ENCODE data around the gene CIAPIN1.

The CIAPIN1 gene

DNA sequence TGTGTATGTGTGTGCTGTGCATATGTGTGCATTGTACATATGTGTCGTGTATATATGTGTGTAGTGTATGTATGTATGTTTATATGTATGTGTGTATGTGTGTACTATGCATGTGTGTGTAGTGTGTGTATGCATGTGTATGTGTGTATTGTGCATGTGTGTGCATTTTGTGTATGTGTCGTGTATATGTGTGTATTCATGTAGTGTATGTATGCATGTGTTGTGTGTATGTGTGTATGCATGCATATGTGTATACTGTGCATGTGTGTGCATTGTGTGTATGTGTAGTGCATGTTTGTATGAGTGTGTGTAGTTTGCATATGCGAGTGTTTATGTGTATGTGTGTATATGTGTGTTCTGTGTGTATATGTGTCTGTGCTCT, 58.1 kb downstream of the CIAPIN1 start:
- TF ChIP-seq, protein P1, sequence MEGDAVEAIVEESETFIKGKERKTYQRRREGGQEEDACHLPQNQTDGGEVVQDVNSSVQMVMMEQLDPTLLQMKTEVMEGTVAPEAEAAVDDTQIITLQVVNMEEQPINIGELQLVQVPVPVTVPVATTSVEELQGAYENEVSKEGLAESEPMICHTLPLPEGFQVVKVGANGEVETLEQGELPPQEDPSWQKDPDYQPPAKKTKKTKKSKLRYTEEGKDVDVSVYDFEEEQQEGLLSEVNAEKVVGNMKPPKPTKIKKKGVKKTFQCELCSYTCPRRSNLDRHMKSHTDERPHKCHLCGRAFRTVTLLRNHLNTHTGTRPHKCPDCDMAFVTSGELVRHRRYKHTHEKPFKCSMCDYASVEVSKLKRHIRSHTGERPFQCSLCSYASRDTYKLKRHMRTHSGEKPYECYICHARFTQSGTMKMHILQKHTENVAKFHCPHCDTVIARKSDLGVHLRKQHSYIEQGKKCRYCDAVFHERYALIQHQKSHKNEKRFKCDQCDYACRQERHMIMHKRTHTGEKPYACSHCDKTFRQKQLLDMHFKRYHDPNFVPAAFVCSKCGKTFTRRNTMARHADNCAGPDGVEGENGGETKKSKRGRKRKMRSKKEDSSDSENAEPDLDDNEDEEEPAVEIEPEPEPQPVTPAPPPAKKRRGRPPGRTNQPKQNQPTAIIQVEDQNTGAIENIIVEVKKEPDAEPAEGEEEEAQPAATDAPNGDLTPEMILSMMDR (IDR thresholded peaks at IDR 0.05; ENCODE audit: low read depth, low read length) = no peak
- no peaks in the 10 kb centered on the region for H3K27me3 ChIP-seq
- no peaks in the 10 kb centered on the region for H3K9me3 ChIP-seq
- H3K4me1 ChIP-seq = peaks cover 1% of the 10 kb centered on the region
- no peak for DNase-seq
- no peak overlapping the region for H3K4me3 ChIP-seq (ENCODE audit: low read depth, low read length)
- H3K36me3 ChIP-seq = no peaks in the 10 kb centered on the region

- Histone ChIP-seq H3K9me3 (no peaks in the 10 kb centered on the region), H3K27me3 (no peaks in the 10 kb centered on the region), H3K4me3 (ENCODE audit: low read depth, low read length) (no peak overlapping the region), H3K4me1 (peaks cover 7% of the 10 kb centered on the region), H3K36me3 (peaks cover 1% of the 10 kb centered on the region)
- DNase-seq = no peak
- TF ChIP-seq, protein P1 (IDR thresholded peaks at IDR 0.05; ENCODE audit: low read depth, low read length) = no peak
Observed at GRCh38 chr16:57388359-57389086, 58.7 kb downstream of the CIAPIN1 start.

DNA sequence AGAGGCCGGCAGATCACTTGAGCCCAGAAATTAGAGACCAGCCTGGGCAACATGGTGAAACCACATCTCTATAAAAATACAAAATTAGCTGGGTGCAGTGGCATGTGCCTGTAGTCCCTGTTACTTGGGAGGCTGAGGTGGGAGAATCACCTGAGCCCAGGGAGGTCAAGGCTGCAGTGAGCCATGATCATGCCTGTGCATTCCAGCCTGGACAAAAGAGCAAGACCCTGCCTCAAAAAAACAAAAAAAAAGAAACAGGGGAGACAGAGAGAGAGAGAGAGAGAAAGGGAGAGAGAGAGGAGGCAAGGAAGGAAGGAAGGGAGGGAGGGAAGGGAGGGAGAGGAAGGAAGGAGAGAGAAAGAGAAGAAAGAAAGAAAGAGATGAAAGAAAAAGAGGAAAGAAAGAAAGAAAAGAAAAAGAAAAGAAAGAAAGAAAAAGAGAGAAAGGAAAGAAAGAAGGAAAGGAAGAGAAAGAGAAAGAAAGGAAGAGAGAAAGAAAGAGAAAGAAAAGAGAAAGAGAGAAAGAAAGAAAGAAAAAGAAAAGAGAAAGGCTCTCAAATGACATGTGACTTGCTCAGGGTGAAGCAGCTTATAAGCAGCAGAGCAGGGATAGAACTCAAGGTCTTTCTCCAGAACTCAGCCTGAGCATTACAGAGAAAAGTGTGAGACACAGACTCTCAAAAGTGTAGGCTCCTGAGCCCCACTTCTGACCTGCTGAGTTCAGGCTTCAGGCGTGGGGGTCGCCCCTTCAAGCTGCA, 59.4 kb downstream of the CIAPIN1 start:
- DNase-seq = no peak
- H3K4me1 ChIP-seq = peaks cover 10% of the 10 kb centered on the region
- H3K4me3 ChIP-seq (ENCODE audit: low read depth, low read length) = no peak overlapping the region
- H3K9me3 ChIP-seq = no peaks in the 10 kb centered on the region
- H3K36me3 ChIP-seq = peaks cover 8% of the 10 kb centered on the region
- TF ChIP-seq, protein P1 (IDR thresholded peaks at IDR 0.05; ENCODE audit: low read depth, low read length) = no peak
- no peaks in the 10 kb centered on the region for H3K27me3 ChIP-seq

DNA sequence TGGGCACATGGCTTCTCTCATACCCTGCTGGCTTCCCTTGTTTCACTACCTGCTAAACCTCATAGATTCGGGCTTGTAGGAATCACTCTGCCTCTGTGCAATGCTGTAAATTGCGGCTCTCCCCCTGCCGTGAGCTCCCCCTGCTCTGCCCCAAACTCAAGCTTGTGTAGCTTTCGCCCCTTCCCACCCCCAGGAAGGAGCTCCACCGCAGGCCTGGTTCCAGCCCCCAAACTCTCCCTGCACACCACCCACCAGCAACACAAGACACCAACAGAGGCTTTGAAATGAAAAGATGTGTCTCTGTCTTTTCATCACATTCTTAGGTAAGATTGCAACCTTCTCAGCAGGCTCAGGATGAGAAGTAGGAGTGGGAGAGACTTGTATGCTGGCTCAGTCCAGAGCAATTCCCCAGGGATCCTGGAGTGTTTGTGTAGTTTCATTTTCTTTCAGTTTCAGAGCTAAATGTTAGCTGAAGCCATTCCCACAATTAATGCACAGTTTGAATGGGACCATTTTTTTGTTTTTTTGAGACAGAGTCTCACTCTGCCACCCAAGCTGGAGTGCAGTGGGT, 60.7 kb downstream of the CIAPIN1 start:
- no peak overlapping the region for H3K4me3 ChIP-seq (ENCODE audit: low read depth, low read length)
- H3K9me3 ChIP-seq = no peaks in the 10 kb centered on the region
- H3K36me3 ChIP-seq = peaks cover 20% of the 10 kb centered on the region
- TF ChIP-seq, protein P1 (IDR thresholded peaks at IDR 0.05; ENCODE audit: low read depth, low read length) = no peak
- no peak for DNase-seq
- peaks cover 15% of the 10 kb centered on the region for H3K4me1 ChIP-seq
- H3K27me3 ChIP-seq = no peaks in the 10 kb centered on the region

DNA sequence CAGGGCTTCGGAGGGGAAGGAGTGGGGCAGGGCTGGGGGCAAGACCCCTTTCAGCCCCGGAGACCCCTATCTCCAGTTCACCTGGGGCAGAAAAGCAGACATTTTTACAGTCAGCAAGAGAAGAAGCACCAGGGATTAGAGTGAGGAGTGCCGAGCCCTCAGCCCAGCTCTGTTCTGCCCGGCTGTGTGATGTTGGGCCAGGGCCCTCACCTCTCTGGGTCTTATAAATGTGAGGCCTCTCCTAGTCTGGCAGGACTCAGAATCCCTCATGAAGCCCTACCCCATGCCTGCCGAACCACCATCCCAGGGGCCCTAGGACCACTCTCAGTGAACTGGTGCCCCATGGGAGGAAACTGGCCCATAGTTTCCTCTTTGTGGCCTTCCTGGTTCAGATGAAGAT, 62.1 kb downstream of the CIAPIN1 start:
- Histone ChIP-seq H3K4me1 (peaks cover 15% of the 10 kb centered on the region), H3K36me3 (peaks cover 32% of the 10 kb centered on the region), H3K9me3 (no peaks in the 10 kb centered on the region), H3K4me3 (ENCODE audit: low read depth, low read length) (no peak overlapping the region), H3K27me3 (no peaks in the 10 kb centered on the region)
- TF ChIP-seq, protein P1 (IDR thresholded peaks at IDR 0.05; ENCODE audit: low read depth, low read length) = no peak
- no peak for DNase-seq
